Measurements from ENCODE around the gene SYS1. TPM values are rescaled to one million over a fixed set of nuclear protein-coding genes. Genes with fewer than 3 reads are reported as not detected.

Gene SYS1
- total RNA-seq, 1 donor from 2014 or later, result 10.5 TPM

GRCh38 chr20:45365444-45365970 is 2.6 kb downstream of the SYS1 start:
- H3K4me2 ChIP-seq, result peak overlapping the region; percentile 32
- no peak for DNase-seq (ENCODE audit: low spot score)
- peaks cover 25% of the 10 kb centered on the region for H3K4me1 Mint-ChIP-seq
- H3F3A ChIP-seq (ENCODE audit: low read depth), result peaks cover 5% of the 10 kb centered on the region
- no peak overlapping the region for H3K9ac ChIP-seq
- H3K27ac Mint-ChIP-seq, result peak overlapping the region; percentile 63
- H3K9me3 ChIP-seq (ENCODE audit: low read depth), result no peaks in the 10 kb centered on the region
- no peak for TF ChIP-seq EZH2 (IDR thresholded peaks at IDR 0.05)
- no peak for TF ChIP-seq EZH2phosphoT487 (IDR thresholded peaks at IDR 0.05)
- TF ChIP-seq, protein P1, sequence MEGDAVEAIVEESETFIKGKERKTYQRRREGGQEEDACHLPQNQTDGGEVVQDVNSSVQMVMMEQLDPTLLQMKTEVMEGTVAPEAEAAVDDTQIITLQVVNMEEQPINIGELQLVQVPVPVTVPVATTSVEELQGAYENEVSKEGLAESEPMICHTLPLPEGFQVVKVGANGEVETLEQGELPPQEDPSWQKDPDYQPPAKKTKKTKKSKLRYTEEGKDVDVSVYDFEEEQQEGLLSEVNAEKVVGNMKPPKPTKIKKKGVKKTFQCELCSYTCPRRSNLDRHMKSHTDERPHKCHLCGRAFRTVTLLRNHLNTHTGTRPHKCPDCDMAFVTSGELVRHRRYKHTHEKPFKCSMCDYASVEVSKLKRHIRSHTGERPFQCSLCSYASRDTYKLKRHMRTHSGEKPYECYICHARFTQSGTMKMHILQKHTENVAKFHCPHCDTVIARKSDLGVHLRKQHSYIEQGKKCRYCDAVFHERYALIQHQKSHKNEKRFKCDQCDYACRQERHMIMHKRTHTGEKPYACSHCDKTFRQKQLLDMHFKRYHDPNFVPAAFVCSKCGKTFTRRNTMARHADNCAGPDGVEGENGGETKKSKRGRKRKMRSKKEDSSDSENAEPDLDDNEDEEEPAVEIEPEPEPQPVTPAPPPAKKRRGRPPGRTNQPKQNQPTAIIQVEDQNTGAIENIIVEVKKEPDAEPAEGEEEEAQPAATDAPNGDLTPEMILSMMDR (IDR thresholded peaks at IDR 0.05), result no peak
- peaks cover 10% of the 10 kb centered on the region for H3K36me3 Mint-ChIP-seq
- H3K27me3 Mint-ChIP-seq (ENCODE audit: insufficient read depth, low read depth), result no peaks in the 10 kb centered on the region
- H2AFZ ChIP-seq (replicated peaks), result no peak overlapping the region
- H3K27ac ChIP-seq, result no peak overlapping the region
- peak overlapping the region; percentile 41 for H3K4me3 Mint-ChIP-seq
- H3K36me3 ChIP-seq, result no peaks in the 10 kb centered on the region
- no peaks in the 10 kb centered on the region for H3K9me3 Mint-ChIP-seq
- H3K79me2 ChIP-seq (ENCODE audit: low read depth), result peaks cover 22% of the 10 kb centered on the region
- H4K20me1 ChIP-seq (ENCODE audit: low read depth), result peaks cover 15% of the 10 kb centered on the region
- H3K4me3 ChIP-seq, result no peak overlapping the region
- peaks cover 14% of the 10 kb centered on the region for H3K4me1 ChIP-seq
- H3K27me3 ChIP-seq, result no peaks in the 10 kb centered on the region

- Histone ChIP-seq H3F3A (ENCODE audit: low read depth) (peaks cover 5% of the 10 kb centered on the region), H3K9me3 (ENCODE audit: low read depth) (no peaks in the 10 kb centered on the region), H4K20me1 (ENCODE audit: low read depth) (peaks cover 15% of the 10 kb centered on the region), H3K4me2 (no peak overlapping the region), H3K79me2 (ENCODE audit: low read depth) (peaks cover 22% of the 10 kb centered on the region), H3K36me3 (no peaks in the 10 kb centered on the region), H3K4me3 (no peak overlapping the region), H3K27ac (no peak overlapping the region), H3K9ac (no peak overlapping the region), H3K27me3 (no peaks in the 10 kb centered on the region), H2AFZ (replicated peaks) (no peak overlapping the region), H3K4me1 (peaks cover 14% of the 10 kb centered on the region)
- Mint-ChIP-seq H3K4me1 (peaks cover 25% of the 10 kb centered on the region), H3K4me3 (no peak overlapping the region), H3K9me3 (no peaks in the 10 kb centered on the region), H3K36me3 (peaks cover 10% of the 10 kb centered on the region), H3K27me3 (ENCODE audit: insufficient read depth, low read depth) (no peaks in the 10 kb centered on the region), H3K27ac (no peak overlapping the region)
- DNase-seq (ENCODE audit: low spot score), result no peak
- TF ChIP-seq, protein P1 (IDR thresholded peaks at IDR 0.05), result no peak
- no peak for TF ChIP-seq EZH2 (IDR thresholded peaks at IDR 0.05)
Observed at GRCh38 chr20:45366192-45366591, 3.2 kb downstream of the SYS1 start.

GRCh38 chr20:45366631-45367030 is 3.7 kb downstream of the SYS1 start:
- no peak overlapping the region for H3K9ac ChIP-seq
- H3K27me3 Mint-ChIP-seq (ENCODE audit: insufficient read depth, low read depth), result no peaks in the 10 kb centered on the region
- no peak overlapping the region for H3K27ac ChIP-seq
- H3K36me3 Mint-ChIP-seq, result peaks cover 10% of the 10 kb centered on the region
- H3K4me1 Mint-ChIP-seq, result peaks cover 25% of the 10 kb centered on the region
- TF ChIP-seq EZH2 (IDR thresholded peaks at IDR 0.05) (no peak), EZH2phosphoT487 (IDR thresholded peaks at IDR 0.05) (no peak)
- TF ChIP-seq, protein P1 (IDR thresholded peaks at IDR 0.05), result no peak
- no peak overlapping the region for H3K27ac Mint-ChIP-seq
- peaks cover 5% of the 10 kb centered on the region for H3F3A ChIP-seq (ENCODE audit: low read depth)
- no peaks in the 10 kb centered on the region for H3K9me3 ChIP-seq (ENCODE audit: low read depth)
- peaks cover 15% of the 10 kb centered on the region for H4K20me1 ChIP-seq (ENCODE audit: low read depth)
- H3K4me3 Mint-ChIP-seq, result no peak overlapping the region
- H3K36me3 ChIP-seq, result no peaks in the 10 kb centered on the region
- H3K4me3 ChIP-seq, result no peak overlapping the region
- no peaks in the 10 kb centered on the region for H3K9me3 Mint-ChIP-seq
- H3K4me1 ChIP-seq, result peaks cover 14% of the 10 kb centered on the region
- H3K4me2 ChIP-seq, result no peak overlapping the region
- H3K79me2 ChIP-seq (ENCODE audit: low read depth), result peaks cover 22% of the 10 kb centered on the region
- H2AFZ ChIP-seq (replicated peaks), result no peak overlapping the region
- H3K27me3 ChIP-seq, result no peaks in the 10 kb centered on the region
- no peak for DNase-seq (ENCODE audit: low spot score)
